ENCODE results near the gene CAMK2N1.
"Not testable (repeated sequence)": the region's sequence is repeated elsewhere in the genome, so short reads cannot be mapped to it uniquely, and the experiment has no call there.

The CAMK2N1 gene

DNA sequence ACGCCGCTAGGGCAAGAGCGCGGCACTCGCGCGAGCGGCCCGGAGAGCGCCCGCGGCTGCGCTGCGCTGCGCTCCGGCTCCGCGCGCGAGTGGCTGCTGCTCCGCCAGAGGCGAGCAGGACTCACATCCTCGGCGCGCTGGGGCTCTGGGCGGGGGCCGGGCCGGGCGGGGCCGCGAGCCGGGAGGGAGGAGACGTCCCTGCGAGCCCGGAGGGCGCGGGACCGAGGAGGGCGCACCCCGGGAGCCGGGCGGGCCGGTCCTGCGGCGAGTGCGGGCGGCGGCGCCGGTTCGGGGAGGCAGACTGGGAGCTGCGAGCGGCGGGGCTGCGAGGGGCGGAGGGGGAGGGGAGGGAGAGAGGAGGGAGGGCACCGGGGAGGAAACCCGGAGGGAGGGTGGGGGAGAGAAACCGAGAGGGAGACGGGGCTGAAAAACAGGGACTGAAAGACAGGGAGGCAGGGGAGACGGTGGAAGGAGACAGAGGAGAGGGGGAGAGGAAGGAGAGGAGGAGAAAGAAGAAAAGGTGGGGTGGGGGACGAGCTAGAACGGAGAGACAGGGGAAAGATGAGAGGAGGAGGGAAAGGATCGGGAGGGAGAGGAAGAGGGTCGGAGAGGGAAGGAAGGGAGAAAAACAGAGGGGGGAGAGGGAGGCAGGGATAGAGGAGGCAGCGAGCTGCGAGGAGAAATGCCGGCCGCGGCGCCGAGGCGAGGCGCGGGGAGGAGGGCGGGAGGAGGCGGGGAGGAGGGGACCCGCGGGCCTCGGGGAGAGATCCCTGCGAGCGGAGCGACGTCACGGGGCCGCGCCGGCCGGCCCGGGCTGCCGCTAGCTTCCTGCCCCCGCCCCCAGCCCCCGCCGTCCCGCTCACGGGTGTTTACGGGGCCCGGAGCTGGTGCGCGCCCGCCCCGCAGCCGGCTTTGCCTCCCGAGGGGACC is at the start of gene CAMK2N1:
Gene CAMK2N1 (minus strand): TSS at position 684 of the 930 bp plus-strand sequence. CDS start 831 bp downstream, outside the sequence.
- peak; percentile 13 for DNase-seq

DNA sequence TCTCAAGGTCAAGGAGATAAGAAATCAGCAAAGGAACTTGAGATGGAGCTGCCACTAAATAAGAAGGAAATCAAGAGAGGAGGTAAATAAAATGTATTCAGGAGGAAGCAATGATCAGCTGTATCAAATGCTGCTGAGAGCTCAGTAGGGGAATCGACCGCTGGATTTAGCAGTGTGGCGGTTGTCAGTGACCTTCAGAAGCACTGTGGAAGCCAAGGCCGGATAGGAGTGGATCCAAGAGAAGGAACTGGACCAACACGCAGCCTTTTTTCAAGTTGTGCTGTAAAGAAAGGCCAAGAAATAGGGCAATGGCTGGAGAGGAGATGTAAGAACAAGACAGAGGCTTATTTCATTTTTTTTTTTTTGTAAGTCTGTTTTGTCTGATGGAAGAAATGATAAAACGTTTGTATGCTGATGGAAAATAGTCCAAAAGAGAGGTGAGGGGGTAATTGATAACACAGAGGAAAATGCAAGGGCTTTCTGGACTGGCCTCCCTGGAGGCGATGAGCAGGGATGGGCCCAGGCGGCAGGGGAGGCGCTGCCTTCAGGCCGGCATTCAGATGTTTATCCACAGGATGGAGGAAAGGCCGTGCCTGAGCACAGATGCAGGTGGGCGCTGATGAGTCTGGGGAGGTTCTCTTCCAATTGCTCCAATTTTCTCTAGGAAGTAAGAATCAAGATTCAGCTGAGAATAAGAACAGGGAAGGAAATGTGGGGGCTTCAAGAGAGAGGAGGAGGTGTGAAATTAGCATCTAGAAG is 48.8 kb upstream of the CAMK2N1 start:
- no peak for DNase-seq

DNA sequence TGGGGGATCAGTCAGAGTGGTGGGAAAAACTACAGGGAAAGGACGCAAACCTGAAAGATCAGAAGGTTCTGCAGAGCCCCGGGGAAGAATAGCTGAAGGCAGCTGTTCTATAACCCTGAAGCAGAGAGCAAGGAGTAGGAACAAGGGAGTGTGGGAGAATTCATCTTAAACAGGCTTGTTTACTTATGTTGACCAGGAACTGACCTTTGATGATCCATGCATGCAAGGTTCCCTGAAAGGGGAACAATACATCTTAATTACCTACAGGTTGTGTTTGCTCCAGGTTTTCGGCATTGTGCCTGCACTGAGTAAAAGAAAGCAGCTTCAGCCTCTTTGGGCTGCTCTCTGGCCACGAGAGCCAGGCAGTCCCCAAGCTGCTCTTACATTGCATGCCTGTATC is 47.6 kb upstream of the CAMK2N1 start:
- DNase-seq, result no peak

DNA sequence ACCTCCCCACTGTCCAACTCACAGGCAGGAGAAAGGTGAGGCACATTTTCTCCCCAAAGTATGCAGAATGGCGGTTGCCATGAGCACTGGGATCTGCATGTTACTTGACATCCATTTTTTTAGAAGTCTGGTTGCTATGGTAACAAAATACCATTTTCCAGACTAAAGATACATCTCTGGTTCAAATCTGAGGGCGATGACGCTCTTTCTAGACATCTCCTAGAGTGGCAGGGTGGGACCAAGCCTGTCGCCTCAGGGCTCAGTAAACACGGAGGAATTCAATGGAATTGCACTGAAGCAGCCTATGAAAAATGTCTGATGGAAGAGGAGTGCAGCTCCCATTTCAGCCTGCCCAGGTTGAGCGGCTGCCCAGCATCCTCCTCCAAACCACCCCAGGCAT is 44.9 kb upstream of the CAMK2N1 start:
- DNase-seq, result no peak

DNA sequence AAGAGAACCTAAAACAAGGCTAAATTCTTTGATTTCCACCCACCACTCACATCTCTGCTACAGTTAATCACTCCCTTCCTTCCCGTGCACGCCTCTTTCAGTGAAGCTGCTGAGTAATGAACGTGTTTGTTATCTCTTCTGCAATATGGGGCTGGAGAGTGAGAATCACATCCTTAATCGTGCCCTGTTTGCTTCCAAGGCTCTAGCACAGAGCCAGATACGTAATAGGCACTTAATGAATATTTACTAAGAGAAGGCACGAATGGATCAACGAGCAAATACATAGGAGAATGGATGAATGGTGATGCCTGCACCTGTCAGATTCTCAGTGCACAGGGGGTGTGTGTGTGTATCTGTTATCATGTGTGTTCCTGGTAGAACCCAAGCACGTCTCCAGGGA is 44.3 kb upstream of the CAMK2N1 start:
- DNase-seq, result peak; percentile 12

DNA sequence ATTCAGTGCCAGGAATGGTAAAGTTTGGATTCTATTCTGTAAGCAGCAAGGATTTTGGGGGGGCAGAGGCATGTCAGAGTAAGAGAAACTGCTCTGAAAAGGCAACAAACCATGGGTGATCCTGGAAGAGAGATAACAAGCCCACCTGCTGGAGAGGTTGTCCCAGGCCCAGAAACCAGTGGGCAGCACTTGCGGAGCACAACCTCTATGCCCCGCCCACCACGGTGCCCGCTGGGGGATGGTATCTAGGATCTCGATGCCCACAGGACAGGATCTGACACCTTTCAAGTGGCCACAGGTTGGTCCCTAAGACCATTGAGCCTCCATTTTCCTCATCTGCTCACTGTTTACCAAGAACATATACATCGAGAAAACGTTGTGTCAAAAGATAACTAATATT is 42.2 kb upstream of the CAMK2N1 start:
- no peak for DNase-seq

DNA sequence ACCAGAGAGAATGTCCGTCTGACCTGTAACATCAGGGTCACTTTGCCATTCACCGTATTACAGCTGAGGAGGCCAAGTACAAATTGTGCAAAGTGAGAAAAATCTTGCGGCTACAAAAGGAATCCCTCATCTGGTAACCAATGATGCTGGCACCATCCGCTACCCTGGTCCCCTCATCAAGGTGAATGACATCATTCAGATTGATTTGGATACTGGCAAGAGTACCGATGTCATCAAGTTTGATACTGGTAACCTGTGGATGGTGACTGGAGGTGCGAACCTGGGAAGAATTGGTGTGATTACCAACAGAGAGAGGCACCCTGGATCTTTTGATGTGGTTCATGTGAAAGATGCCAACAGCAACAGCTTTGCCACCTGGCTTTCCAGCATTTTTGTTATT is 40.3 kb upstream of the CAMK2N1 start:
- no peak for DNase-seq

DNA sequence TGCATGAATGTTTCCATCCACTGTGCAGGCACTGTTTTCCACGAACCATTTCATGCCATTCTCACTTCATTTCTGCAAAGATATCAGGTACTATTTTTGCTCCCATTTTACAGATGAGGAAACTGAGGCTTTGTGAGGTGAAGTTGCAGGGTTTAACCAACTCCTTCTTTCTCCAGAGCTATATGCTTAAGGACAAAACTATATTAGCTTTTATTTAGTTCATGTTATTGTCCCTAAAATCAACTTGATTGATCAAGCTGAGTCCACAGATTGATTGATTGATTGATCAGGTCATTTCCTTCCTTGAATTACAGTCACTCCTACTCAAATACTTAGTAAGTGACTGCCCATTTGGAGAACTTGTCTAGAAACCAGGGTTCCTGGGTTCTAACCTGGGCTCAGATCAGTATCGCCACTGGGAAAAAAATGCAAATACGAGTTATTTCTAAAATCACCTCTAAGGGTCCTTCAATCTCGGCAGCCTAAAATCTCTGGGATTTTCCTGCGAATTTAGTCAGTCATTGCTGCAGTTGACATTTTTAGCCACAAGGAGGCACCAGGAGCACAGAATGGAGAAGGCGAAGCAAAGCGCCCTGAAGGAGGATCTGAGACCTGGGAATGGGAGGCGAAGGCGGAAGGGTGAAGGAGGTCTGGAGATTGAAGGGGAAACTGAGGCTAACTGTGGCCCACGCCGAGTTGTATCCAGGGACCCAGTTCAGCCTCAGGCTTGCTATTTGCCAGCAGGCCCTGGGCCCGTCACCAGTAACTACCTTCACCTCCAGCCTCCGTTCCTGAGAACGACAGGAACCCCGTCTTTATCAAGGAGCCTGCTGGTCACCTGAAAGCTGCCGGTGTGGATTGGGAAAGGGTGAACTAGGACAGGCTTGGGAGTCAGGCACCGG is 36.2 kb upstream of the CAMK2N1 start:
- peak; percentile 49 for DNase-seq

DNA sequence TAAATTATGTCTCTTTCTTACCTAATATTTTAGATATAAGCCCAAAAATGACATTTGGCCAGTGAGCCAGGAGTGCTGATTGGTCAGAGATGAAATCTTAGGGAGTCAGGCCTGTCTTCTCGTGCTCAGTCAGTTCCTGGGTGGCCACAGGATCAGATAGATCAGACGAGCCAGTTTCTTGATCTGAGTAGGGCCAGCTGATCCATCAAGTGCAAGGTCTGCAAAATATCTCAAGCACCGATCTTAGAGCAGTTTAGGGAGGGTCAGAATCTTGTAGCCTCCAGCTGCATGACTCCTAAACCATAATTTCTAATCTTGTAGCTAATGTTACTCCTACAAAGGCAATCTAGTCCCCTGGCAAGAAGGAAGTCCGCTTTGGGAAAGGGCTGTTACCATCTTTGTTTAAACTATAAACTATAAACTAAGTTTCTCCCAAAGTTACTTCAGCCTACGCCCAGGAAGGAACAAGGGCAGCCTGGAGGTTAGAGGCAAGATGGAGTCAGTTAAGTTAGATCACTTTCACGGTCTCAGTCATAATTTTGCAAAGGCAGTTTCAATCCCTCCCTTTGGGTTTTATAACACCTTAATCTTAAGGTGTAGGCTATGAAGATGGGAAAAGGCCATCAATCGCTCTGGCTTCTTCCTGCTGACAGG is 33.7 kb upstream of the CAMK2N1 start:
- not testable (repeated sequence) for DNase-seq

DNA sequence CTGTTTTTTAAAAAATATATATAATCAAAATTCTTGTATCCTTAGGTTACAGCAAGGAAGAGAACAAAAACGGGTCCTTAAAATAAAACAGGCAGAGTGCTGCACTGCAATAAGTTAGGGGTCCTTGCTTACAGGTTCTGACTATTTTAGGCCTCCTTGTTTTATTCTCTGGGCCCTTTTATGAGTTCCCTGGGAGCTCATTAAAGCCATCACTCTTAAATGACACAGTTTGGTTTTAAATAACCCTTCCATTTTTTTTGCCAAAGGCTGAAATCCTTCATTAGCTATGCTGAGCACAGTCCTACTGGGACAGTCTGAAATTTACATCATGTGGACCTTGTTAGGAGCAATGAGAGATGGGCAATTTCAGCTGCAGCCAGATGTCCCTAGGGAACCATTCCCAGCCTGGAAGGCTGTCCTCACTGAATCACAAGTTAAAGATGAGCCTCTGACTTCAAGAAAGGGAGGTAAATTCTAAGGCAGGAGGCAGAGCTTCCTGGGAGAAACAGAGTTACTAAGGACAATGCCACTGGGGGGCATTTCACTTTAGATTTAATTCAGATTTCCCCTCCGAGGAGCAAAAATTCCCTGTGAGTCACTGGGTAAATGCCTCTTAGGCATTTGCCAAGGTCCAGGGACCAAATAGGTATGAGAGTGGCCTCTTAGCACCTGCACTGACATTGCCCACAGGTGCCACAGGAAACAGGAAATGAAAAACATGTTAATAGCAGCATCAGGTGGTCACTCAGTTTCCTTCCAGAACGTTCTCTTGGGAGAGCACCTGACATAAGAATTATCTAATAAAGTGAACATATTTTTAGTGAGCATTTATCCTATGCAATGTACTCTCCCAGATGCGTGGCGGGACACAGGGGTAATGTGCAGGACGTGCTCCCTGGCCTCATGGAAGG is 25.8 kb upstream of the CAMK2N1 start:
- DNase-seq, result no peak

DNA sequence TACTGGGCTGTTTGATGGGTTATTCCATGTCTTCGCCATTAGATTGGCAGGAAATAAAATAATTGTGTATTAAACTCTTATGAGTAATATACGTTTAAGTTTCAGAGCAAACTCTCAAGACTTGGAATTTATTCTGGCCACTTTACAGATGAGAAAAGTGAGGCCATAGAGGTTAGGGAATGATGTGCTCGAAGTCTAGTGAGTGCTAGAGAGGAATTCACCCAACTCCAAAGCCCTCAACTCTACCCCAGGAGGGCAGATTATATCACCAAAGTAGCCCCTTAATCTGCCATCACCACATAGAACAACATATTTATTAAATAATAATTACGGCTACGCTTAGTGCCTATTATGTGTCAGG is 22.4 kb upstream of the CAMK2N1 start:
- no peak for DNase-seq

DNA sequence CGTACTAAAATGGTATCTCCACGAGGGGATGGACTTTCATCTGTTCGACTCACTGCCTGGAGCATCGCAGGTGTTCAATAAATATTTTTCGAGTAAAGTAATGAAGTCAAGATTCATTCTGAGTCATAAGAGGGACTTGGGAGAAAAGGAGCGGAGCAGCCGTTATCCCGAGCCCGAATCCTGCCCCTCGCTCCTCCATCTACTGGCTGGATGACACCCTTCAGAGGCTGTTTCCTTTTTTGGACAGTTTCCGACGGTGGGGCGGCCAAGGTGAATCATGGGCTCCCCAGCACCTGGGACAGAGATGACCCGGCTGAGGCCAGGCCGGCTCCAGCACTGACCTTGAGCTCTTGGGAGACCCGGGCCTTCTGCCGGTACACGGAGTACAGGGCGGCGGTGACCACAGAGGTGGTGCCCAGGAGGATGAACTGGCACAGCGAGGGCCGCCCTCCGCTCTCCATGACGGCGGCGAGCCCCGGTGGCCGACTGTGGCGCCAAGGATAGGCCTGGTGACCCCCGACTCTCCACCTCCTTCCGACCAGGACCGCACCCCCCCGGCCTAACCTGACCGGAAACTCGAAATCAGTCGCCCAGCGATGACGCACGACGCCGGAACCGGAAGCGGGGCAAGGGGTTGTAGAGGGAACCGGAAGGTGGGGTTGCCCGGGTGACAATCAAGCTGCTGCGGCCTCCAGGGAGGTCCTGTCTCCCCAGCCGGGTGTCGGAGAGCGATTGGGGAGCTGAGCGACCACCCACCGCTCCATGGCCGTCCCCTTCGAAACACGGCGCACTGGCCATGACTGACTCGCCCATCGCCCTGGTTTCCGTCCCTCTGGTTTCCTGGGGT is 21.8 kb upstream of the CAMK2N1 start, which contains the start of gene MUL1:
Gene MUL1 (minus strand): TSS at position 588 of the 847 bp plus-strand sequence. CDS start 127 bp downstream, at position 461.
- peak; percentile 75 for DNase-seq

DNA sequence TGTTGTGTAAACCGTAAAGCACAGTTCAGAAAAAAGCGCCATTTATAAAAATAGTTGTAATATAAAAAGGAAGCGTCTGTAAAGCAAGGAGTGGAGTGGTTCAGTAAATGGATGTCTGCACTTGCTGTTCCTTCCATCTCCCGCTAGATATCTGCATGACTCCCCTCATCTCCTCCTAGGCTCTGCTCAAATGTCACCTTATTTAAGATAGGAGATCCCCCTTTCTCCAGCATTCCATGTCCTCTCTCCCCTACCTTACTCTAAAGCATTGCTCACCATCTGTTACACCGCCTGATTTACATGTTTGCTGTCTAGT is 21.2 kb upstream of the CAMK2N1 start:
- DNase-seq, result no peak

DNA sequence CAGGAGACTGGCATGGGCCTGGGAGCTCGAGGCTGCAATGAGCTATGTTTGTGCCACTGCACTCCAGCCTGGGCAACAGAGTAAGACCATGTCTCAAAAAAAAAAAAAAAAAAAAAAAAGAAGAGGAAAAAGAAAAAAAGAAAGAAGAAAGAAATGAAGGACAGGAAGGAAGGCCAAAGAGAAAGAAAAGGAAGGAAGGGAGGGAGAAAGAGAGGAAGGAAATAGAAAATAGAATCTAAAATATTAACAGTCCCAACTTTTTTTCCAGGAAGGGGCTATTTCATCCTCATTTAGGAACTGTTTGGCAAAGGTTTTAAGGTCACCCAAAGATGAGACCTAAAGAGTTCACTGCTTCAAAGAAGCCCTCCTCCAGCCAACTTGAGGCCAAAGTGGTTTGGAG is 19.5 kb upstream of the CAMK2N1 start:
- DNase-seq, result no peak

DNA sequence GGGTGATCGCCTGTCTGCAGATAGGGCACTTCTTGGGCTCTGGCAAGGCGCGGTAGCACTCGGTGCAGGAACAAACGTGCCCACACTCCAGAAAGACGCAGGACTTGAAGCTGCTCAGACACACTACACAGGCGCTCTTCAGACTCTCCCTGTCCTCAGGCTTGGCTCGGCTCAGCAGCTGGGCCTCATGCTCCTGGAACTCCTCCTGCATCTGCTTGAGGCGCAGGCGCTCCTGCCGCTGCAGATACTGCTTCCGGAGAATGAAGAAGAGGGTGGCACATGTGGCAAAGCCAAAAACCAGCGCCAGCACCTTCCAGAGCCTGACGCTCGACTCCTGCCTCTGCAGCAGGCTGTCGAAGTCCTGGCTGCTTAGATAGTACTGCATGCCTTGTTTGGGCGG is 14.7 kb upstream of the CAMK2N1 start:
- DNase-seq, result no peak

DNA sequence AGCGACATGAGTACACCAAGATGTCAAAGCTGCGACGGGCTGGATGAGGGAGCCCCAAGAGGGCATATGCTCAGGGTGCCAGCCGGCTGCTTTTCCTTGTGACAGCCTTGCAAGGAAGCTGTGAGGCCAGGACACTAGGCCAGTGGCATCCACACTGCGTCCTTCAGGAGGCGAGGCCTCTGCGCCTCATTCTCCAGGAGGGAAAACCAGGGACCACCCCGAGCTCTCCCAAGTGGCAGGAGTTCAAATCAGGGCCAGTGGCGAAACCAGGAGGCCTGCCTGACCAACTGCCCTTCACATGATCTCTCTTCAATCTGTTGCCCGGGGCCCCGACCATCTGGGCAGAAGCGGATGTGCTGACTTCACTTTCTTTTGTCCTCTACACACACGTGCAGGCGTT is 13.7 kb upstream of the CAMK2N1 start:
- DNase-seq, result no peak

DNA sequence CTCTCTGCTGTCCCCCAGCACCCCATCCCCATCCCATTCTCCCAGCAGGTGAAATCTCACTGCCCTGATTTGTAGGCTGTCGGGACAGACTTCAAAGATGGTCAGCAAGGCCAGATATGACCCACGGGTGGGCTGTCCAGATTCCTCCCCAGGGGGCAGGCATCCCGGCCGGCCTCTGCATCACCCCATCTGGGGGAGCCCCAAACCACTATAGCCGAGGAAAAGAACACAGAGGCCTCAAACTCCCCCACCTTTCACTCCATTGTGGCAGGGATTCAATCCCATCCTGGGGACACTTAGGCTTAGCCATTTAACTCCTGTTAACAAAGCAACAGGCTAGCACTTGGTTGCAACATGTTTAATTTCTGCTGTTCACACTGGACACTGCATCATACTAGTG is 13.1 kb upstream of the CAMK2N1 start:
- DNase-seq, result no peak

DNA sequence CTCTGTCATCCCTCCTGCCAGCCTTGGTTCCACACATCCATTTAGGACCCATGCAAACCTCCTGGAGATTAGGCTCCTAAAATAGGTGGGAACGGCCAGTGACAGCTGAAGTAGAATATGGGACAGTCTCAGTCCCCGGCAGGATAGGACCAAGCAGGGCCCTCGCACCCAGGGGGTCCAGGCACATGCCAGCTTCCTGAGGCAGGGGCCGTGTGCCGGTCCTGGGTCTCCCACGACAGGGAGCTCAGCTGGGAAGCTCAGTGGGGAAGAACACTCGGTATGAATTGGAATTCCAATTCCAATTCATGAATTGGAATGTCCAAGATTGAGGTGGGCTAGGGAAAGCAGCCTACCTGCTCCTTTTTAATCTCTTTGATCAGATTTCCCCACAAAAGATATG is 12.1 kb upstream of the CAMK2N1 start:
- DNase-seq, result no peak

DNA sequence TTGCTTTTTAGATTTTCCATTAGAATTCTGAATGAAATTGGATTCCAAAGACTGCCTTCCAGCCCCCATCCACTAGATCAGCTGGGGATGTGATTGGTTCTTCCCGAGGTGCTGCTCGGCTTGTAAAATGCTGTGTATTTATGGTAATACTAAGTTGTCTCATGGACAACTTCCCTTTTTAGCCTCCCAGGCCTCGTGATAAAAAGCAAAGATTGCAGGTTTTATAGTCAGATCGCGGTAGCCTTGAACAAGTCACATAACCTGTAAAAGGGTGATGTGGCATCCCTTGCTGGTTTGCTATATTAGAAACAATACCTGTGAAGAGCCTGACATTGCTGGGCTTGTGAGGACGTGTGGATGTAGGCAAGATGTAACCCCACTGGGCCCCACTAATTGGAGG is 11.5 kb upstream of the CAMK2N1 start:
- no peak for DNase-seq

DNA sequence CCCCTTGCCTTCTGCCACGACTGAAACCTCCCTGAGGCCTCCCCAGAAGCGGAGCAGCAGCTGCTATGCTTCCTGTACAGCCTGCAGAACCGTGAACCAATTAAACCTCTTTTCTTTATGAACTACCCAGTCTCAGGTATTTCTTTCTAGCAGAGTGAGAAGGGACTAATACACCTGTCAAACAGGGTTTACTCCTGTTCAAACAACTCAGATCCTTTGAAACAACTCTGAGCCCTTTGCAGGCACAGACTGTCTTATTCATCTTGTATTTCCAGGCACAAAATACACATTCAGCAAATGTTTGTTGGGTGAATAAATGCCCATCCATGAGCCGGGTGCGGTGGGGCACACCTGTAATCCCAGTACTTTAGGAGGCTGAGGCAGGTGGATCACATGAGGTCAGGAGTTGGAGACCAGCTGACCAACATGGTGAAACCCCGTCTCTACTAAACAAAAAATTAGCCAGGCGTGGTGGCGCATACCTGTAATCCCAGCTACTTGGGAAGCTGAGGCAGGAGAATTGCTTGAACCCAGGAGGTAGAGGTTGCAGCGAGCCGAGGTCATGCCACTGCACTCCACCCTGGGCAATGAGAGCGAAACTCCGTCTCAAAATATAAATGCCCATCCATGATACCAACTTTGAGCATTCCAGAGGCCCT is 10.8 kb upstream of the CAMK2N1 start:
- not testable (repeated sequence) for DNase-seq
